H1 (cell line): ENCODE data around the gene PHLPP1.

Source experiments
- ASH2L ChIP-seq: fragments of 200-600, 300-600 bp; sonication (generic); IDR thresholded peaks from one replicate; pipeline ENCODE4 v1.7.1; 2017; ENCODE audit warnings: low read length
- CBX8 ChIP-seq: fragments of 300-800, 300-1000 bp; sonication (generic); IDR thresholded peaks from 2 replicates; pipeline ENCODE4 v1.7.1; 2016; ENCODE audit warnings: low read depth, low read length, borderline replicate concordance
- CHD2 ChIP-seq: IDR thresholded peaks from 2 replicates; pipeline ENCODE4 v1.6.1; 2012; ENCODE audit warnings: low read length, improper control_type of control experiment
- CREB1 ChIP-seq: IDR thresholded peaks from 2 replicates; pipeline ENCODE4 v1.6.1; 2012; ENCODE audit warnings: inconsistent platforms
- CTCF ChIP-seq, 3 experiments: IDR thresholded peaks; 1 replicate in 2 of 3; 2 replicates in 1 of 3; pipeline versions ENCODE4 v1.5.1 to v1.6.1; 2011; ENCODE audit warnings: low read length in 3 of 3, mild to moderate bottlenecking in 3 of 3, inconsistent platforms in 2 of 3, low read depth in 1 of 3, moderate library complexity in 1 of 3; ENCODE audit not compliant: insufficient read depth in 1 of 3; ENCODE audit errors: control extremely low read depth in 1 of 3
- EGR1 ChIP-seq: IDR thresholded peaks from 2 replicates; pipeline ENCODE4 v1.6.1; 2011; ENCODE audit warnings: low read depth, low read length, borderline replicate concordance
- EP300 ChIP-seq, 2 experiments: IDR thresholded peaks; 1 replicate in 1 of 2; 2 replicates in 1 of 2; pipeline ENCODE4 v1.6.1; 2011 to 2012; ENCODE audit warnings: low read depth in 2 of 2, low read length in 2 of 2, mild to moderate bottlenecking in 2 of 2, borderline replicate concordance in 1 of 2, inconsistent platforms in 1 of 2, moderate library complexity in 1 of 2
- EZH2 ChIP-seq: fragments of 200-600 bp; sonication (generic); IDR thresholded peaks from 2 replicates; pipeline ENCODE4 v1.7.1; 2012; ENCODE audit warnings: low read depth, mild to moderate bottlenecking, moderate library complexity, low read length, inconsistent platforms; ENCODE audit not compliant: severe bottlenecking
- JUN ChIP-seq: IDR thresholded peaks from 2 replicates; pipeline ENCODE4 v1.6.1; 2011; ENCODE audit warnings: low read depth, mild to moderate bottlenecking, improper control_type of control experiment, low read length
- KDM1A ChIP-seq: fragments of 200-600, 300-600 bp; sonication (generic); IDR thresholded peaks from 2 replicates; pipeline ENCODE4 v1.7.1; 2016; ENCODE audit warnings: mild to moderate bottlenecking, low read length, borderline replicate concordance
- POLR2A ChIP-seq, 2 experiments: IDR thresholded peaks; 1 replicate in 1 of 2; 2 replicates in 1 of 2; pipeline ENCODE4 v1.6.1; 2011; ENCODE audit warnings: low read depth in 2 of 2, low read length in 2 of 2, mild to moderate bottlenecking in 2 of 2; ENCODE audit errors: control extremely low read depth in 1 of 2
- SUZ12 ChIP-seq: fragments of 200-600 bp; sonication (generic); IDR thresholded peaks from 2 replicates; pipeline ENCODE4 v1.6.1; 2012; ENCODE audit warnings: mild to moderate bottlenecking, inconsistent platforms, low read length, moderate library complexity, mixed read lengths
- ZNF274 ChIP-seq: IDR thresholded peaks from 2 replicates; pipeline ENCODE4 v1.7.0; 2012; ENCODE audit warnings: low read length, borderline replicate concordance; ENCODE audit errors: extremely low read depth

- TF ChIP-seq POLR2A (IDR thresholded peaks at IDR 0.05; ENCODE audit: control extremely low read depth in 1 of 2, low read depth in 2 of 2, low read length in 2 of 2) (no peak), EP300 (IDR thresholded peaks at IDR 0.05; ENCODE audit: borderline replicate concordance in 1 of 2, low read depth in 2 of 2, low read length in 2 of 2) (no peak), ZNF274 (no peak), CTCF (IDR thresholded peaks at IDR 0.05; ENCODE audit: control extremely low read depth in 1 of 3, insufficient read depth in 1 of 3, low read depth in 1 of 3, low read length in 3 of 3) (no peak), CREB1 (no peak), SUZ12 (no peak), ASH2L (no peak), CBX8 (no peak), CHD2 (no peak), EZH2 (no peak), EGR1 (no peak), KDM1A (no peak), JUN (no peak)
These were observed 181.8 kb downstream of the PHLPP1 start for GRCh38 chr18:62897153-62897552.
